ENCODE measurements around the gene RHOG.

RHOG gene

GRCh38 chr11:3859373-3859881 lies 18.7 kb upstream of the RHOG start:
- peak; percentile 48 for DNase-seq (ENCODE audit: low spot score)

GRCh38 chr11:3857628-3858027 lies 16.9 kb upstream of the RHOG start:
- no peak for DNase-seq (ENCODE audit: low spot score)

- no peak for DNase-seq (ENCODE audit: low spot score)
Measured at GRCh38 chr11:3856856-3857553, 16.2 kb upstream of the RHOG start.

GRCh38 chr11:3855808-3856491 lies 15.2 kb upstream of the RHOG start:
- DNase-seq (ENCODE audit: low spot score): peak; percentile 73

GRCh38 chr11:3854977-3855807 lies 14.4 kb upstream of the RHOG start, which contains the start of gene STIM1:
Gene STIM1 (plus strand): TSS chr11:3855664. CDS start chr11:3856271, 607 bp downstream.
- peak; percentile 97 for DNase-seq (ENCODE audit: low spot score)

GRCh38 chr11:3854660-3854976 lies 13.9 kb upstream of the RHOG start:
- no peak for DNase-seq (ENCODE audit: low spot score)

GRCh38 chr11:3853899-3854659 lies 13.3 kb upstream of the RHOG start:
- peak; percentile 90 for DNase-seq (ENCODE audit: low spot score)

GRCh38 chr11:3853545-3853842 lies 12.7 kb upstream of the RHOG start:
- DNase-seq (ENCODE audit: low spot score): no peak

GRCh38 chr11:3849297-3849874 lies 8.6 kb upstream of the RHOG start:
- DNase-seq (ENCODE audit: low spot score): peak; percentile 84

- DNase-seq (ENCODE audit: low spot score): no peak
Measured at GRCh38 chr11:3845670-3846069, 4.9 kb upstream of the RHOG start.

- no peak for DNase-seq (ENCODE audit: low spot score)
Measured at GRCh38 chr11:3845246-3845645, 4.5 kb upstream of the RHOG start.

GRCh38 chr11:3843326-3843725 lies 2.6 kb upstream of the RHOG start:
- no peak for DNase-seq (ENCODE audit: low spot score)

GRCh38 chr11:3841426-3842350 lies 929 bp upstream of the RHOG start:
- peak; percentile 95 for DNase-seq (ENCODE audit: low spot score)

GRCh38 chr11:3840004-3840869 lies 522 bp downstream of the RHOG start:
- DNase-seq (ENCODE audit: low spot score): peak; percentile 62

- no peak for DNase-seq (ENCODE audit: low spot score)
Measured at GRCh38 chr11:3838504-3838903, 2.3 kb downstream of the RHOG start.

- DNase-seq (ENCODE audit: low spot score): no peak
Measured at GRCh38 chr11:3837793-3838192, 3.0 kb downstream of the RHOG start.

GRCh38 chr11:3836903-3837302 lies 3.9 kb downstream of the RHOG start:
- DNase-seq (ENCODE audit: low spot score): no peak

- no peak for DNase-seq (ENCODE audit: low spot score)
Measured at GRCh38 chr11:3835751-3836150, 5.0 kb downstream of the RHOG start.

GRCh38 chr11:3834664-3835461 lies 5.9 kb downstream of the RHOG start:
- no peak for DNase-seq (ENCODE audit: low spot score)

Measured in NAMALWA (cell line).